K562 (cell line): ENCODE measurements around the gene DLGAP1.

ENCODE experiments used
- CTCF ChIP-seq, 3 experiments: IDR thresholded peaks in 2 of 3; conservative IDR thresholded peaks in 1 of 3; 2 replicates each; pipeline ENCODE4 v1.5.1; 2011 to 2012; ENCODE audit warnings: low read length in 3 of 3, mild to moderate bottlenecking in 3 of 3, control low read depth in 2 of 3, improper control_type of control experiment in 1 of 3, inconsistent platforms in 1 of 3, low read depth in 1 of 3, mixed read lengths in 1 of 3, moderate library complexity in 1 of 3; ENCODE audit not compliant: insufficient read depth in 2 of 3
- ESRRA ChIP-seq: fragments of 450-650 bp; IDR thresholded peaks from 2 replicates; pipeline ENCODE4 v1.6.1; 2014; ENCODE audit warnings: low read depth, mild to moderate bottlenecking, moderate library complexity, borderline replicate concordance
- EZH2 ChIP-seq: IDR thresholded peaks from 2 replicates; pipeline ENCODE4 v1.6.1; 2012; ENCODE audit warnings: low read depth, mild to moderate bottlenecking, inconsistent platforms, low read length, borderline replicate concordance
- SMC3 ChIP-seq: conservative IDR thresholded peaks from 2 replicates; pipeline ENCODE4 v1.6.1; 2011; ENCODE audit warnings: low read depth, low read length, improper control_type of control experiment; ENCODE audit not compliant: insufficient read depth
- ZNF592 ChIP-seq: fragments of 450-650 bp; IDR thresholded peaks from 2 replicates; pipeline ENCODE4 v1.6.1; 2017; ENCODE audit warnings: antibody characterized with exemption, mild to moderate bottlenecking

- TF ChIP-seq CTCF (IDR thresholded peaks at IDR 0.05 in 2 of 3, conservative IDR thresholded peaks at IDR 0.05 in 1 of 3; ENCODE audit: insufficient read depth in 2 of 3, low read depth in 1 of 3, low read length in 3 of 3) (no peak), SMC3 (no peak), ESRRA (no peak), EZH2 (no peak), ZNF592 (no peak)
Measured at GRCh38 chr18:3530807-3531206, 924.3 kb downstream of the DLGAP1 start.
